ENCODE data around the gene C6orf62. TPM values are rescaled to one million over a fixed set of nuclear protein-coding genes. Genes with fewer than 3 reads are reported as not detected.

C6orf62 gene
- total and polyA plus RNA-seq, 4 donors, result 29.6 to 58.6 (median 49.4) TPM

DNA sequence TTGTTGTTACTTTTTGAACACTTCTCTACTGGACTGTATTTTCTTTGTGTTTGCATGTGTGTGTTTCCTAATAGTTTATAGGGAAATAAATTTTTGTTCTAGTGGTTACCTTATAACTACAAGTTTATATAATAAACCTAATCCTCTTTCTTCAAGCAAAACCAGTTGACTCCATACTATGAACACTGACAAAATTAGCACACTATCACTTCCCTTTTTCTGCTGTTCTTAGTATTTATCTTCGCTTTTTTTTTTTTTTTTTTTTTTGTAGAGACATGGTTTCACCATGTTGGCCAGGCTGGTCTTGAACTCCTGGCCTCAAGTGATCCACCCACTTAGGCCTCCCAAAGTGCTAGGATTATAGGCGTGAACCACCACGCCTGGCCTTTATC, 25.0 kb upstream of the C6orf62 start:
- no peak for DNase-seq (ENCODE audit: low spot score)
- 75% methylated on average over 3 of the region's 3 CpGs for WGBS
- no peak overlapping the region for H3K27ac ChIP-seq (ENCODE audit: low read depth in 1 of 2, low read length in 2 of 2)
- H3K27me3 ChIP-seq (ENCODE audit: control insufficient read depth in 4 of 4, insufficient read depth in 4 of 4, low read length in 3 of 4), result no peaks in the 10 kb centered on the region
- TF ChIP-seq FOXA2 (IDR thresholded peaks at IDR 0.05) (no peak), NR2F2 (IDR thresholded peaks at IDR 0.05) (no peak), RXRA (IDR thresholded peaks at IDR 0.05) (no peak), YY1 (IDR thresholded peaks at IDR 0.05) (no peak), FOXA1 (IDR thresholded peaks at IDR 0.05) (no peak), HNF4A (conservative IDR thresholded peaks at IDR 0.05) (no peak), TAF1 (conservative IDR thresholded peaks at IDR 0.05) (no peak), JUND (IDR thresholded peaks at IDR 0.05) (no peak), EGR1 (IDR thresholded peaks at IDR 0.05; ENCODE audit: low read depth in 2 of 2) (no peak), HNF4G (IDR thresholded peaks at IDR 0.05) (no peak), GABPA (IDR thresholded peaks at IDR 0.05 in 1 of 2, conservative IDR thresholded peaks at IDR 0.05 in 1 of 2) (no peak)
- TF ChIP-seq, protein P1, sequence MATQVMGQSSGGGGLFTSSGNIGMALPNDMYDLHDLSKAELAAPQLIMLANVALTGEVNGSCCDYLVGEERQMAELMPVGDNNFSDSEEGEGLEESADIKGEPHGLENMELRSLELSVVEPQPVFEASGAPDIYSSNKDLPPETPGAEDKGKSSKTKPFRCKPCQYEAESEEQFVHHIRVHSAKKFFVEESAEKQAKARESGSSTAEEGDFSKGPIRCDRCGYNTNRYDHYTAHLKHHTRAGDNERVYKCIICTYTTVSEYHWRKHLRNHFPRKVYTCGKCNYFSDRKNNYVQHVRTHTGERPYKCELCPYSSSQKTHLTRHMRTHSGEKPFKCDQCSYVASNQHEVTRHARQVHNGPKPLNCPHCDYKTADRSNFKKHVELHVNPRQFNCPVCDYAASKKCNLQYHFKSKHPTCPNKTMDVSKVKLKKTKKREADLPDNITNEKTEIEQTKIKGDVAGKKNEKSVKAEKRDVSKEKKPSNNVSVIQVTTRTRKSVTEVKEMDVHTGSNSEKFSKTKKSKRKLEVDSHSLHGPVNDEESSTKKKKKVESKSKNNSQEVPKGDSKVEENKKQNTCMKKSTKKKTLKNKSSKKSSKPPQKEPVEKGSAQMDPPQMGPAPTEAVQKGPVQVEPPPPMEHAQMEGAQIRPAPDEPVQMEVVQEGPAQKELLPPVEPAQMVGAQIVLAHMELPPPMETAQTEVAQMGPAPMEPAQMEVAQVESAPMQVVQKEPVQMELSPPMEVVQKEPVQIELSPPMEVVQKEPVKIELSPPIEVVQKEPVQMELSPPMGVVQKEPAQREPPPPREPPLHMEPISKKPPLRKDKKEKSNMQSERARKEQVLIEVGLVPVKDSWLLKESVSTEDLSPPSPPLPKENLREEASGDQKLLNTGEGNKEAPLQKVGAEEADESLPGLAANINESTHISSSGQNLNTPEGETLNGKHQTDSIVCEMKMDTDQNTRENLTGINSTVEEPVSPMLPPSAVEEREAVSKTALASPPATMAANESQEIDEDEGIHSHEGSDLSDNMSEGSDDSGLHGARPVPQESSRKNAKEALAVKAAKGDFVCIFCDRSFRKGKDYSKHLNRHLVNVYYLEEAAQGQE (IDR thresholded peaks at IDR 0.05), result no peak
- TF ChIP-seq, protein P2, sequence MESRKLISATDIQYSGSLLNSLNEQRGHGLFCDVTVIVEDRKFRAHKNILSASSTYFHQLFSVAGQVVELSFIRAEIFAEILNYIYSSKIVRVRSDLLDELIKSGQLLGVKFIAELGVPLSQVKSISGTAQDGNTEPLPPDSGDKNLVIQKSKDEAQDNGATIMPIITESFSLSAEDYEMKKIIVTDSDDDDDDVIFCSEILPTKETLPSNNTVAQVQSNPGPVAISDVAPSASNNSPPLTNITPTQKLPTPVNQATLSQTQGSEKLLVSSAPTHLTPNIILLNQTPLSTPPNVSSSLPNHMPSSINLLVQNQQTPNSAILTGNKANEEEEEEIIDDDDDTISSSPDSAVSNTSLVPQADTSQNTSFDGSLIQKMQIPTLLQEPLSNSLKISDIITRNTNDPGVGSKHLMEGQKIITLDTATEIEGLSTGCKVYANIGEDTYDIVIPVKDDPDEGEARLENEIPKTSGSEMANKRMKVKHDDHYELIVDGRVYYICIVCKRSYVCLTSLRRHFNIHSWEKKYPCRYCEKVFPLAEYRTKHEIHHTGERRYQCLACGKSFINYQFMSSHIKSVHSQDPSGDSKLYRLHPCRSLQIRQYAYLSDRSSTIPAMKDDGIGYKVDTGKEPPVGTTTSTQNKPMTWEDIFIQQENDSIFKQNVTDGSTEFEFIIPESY (IDR thresholded peaks at IDR 0.05), result no peak
- no peak overlapping the region for H3K9ac ChIP-seq (ENCODE audit: low read depth in 1 of 2, low read length in 2 of 2)
- H3K4me3 ChIP-seq (ENCODE audit: low read depth in 1 of 3, low read length in 3 of 3), result no peak overlapping the region
- no peaks in the 10 kb centered on the region for H3K4me1 ChIP-seq (ENCODE audit: control insufficient read depth in 4 of 4, insufficient read depth in 4 of 4, low read length in 3 of 4)
- H3K9me3 ChIP-seq (ENCODE audit: control insufficient read depth in 4 of 4, low read length in 3 of 4), result no peaks in the 10 kb centered on the region
- H3K36me3 ChIP-seq (ENCODE audit: control insufficient read depth in 4 of 4, insufficient read depth in 3 of 4, low read depth in 1 of 4, low read length in 3 of 4), result no peaks in the 10 kb centered on the region

GRCh38 chr6:24743265-24743943, 24.4 kb upstream of the C6orf62 start:
- Histone ChIP-seq H3K9ac (ENCODE audit: low read depth in 1 of 2, low read length in 2 of 2) (no peak overlapping the region), H3K4me3 (ENCODE audit: low read depth in 1 of 3, low read length in 3 of 3) (no peak overlapping the region), H3K4me1 (ENCODE audit: control insufficient read depth in 4 of 4, insufficient read depth in 4 of 4, low read length in 3 of 4) (no peaks in the 10 kb centered on the region), H3K27me3 (ENCODE audit: control insufficient read depth in 4 of 4, insufficient read depth in 4 of 4, low read length in 3 of 4) (no peaks in the 10 kb centered on the region), H3K36me3 (ENCODE audit: control insufficient read depth in 4 of 4, insufficient read depth in 3 of 4, low read depth in 1 of 4, low read length in 3 of 4) (no peaks in the 10 kb centered on the region), H3K27ac (ENCODE audit: low read depth in 1 of 2, low read length in 2 of 2) (no peak overlapping the region), H3K9me3 (ENCODE audit: control insufficient read depth in 4 of 4, low read length in 3 of 4) (no peaks in the 10 kb centered on the region)
- WGBS, result 79% methylated on average over 2 of the region's 2 CpGs
- TF ChIP-seq, protein P3, sequence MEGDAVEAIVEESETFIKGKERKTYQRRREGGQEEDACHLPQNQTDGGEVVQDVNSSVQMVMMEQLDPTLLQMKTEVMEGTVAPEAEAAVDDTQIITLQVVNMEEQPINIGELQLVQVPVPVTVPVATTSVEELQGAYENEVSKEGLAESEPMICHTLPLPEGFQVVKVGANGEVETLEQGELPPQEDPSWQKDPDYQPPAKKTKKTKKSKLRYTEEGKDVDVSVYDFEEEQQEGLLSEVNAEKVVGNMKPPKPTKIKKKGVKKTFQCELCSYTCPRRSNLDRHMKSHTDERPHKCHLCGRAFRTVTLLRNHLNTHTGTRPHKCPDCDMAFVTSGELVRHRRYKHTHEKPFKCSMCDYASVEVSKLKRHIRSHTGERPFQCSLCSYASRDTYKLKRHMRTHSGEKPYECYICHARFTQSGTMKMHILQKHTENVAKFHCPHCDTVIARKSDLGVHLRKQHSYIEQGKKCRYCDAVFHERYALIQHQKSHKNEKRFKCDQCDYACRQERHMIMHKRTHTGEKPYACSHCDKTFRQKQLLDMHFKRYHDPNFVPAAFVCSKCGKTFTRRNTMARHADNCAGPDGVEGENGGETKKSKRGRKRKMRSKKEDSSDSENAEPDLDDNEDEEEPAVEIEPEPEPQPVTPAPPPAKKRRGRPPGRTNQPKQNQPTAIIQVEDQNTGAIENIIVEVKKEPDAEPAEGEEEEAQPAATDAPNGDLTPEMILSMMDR (IDR thresholded peaks at IDR 0.05; ENCODE audit: low read depth, low read length, missing input control), result no peak
- TF ChIP-seq JUND (IDR thresholded peaks at IDR 0.05) (peak; percentile 10 to 36), YY1 (IDR thresholded peaks at IDR 0.05) (peak; percentile 77)
- DNase-seq (ENCODE audit: low spot score), result no peak

Measured in liver (tissue), 9 donors.